Liver (tissue), 9 donors: Measurements from ENCODE around the gene SLBP. TPM values are rescaled to one million over a fixed set of nuclear protein-coding genes. Genes with fewer than 3 reads are reported as not detected.

Source experiments
- DNase-seq: peaks from one replicate; pipeline ENCODE4 v3.0.0-alpha.2; 2017; ENCODE audit warnings: low spot score
- H3K27ac ChIP-seq, 2 donors: one replicate each; pipeline ENCODE4 v1.7.0; 2013; ENCODE audit warnings: inconsistent platforms in 2 of 2, low read length in 2 of 2, control low read depth in 1 of 2, low read depth in 1 of 2, mild to moderate bottlenecking in 1 of 2
- H3K27me3 ChIP-seq, 4 donors: one replicate each; pipeline versions ENCODE4 v1.6.1 to v1.7.0; 2013; ENCODE audit warnings: low read length in 3 of 4, inconsistent platforms in 1 of 4, mild to moderate bottlenecking in 1 of 4, moderate library complexity in 1 of 4; ENCODE audit not compliant: control insufficient read depth in 4 of 4, insufficient read depth in 4 of 4
- H3K36me3 ChIP-seq, 4 donors: one replicate each; pipeline versions ENCODE4 v1.6.1 to v1.7.0; 2013; ENCODE audit warnings: low read length in 3 of 4, mild to moderate bottlenecking in 3 of 4, low read depth in 1 of 4, moderate library complexity in 1 of 4; ENCODE audit not compliant: control insufficient read depth in 4 of 4, insufficient read depth in 3 of 4
- H3K4me1 ChIP-seq, 4 donors: one replicate each; pipeline versions ENCODE4 v1.6.1 to v1.7.0; 2013; ENCODE audit warnings: low read length in 3 of 4, mild to moderate bottlenecking in 3 of 4, moderate library complexity in 1 of 4; ENCODE audit not compliant: control insufficient read depth in 4 of 4, insufficient read depth in 4 of 4
- H3K4me3 ChIP-seq, 3 donors: one replicate each; pipeline versions ENCODE4 v1.6.1 to v1.7.0; 2013; ENCODE audit warnings: low read length in 3 of 3, control low read depth in 1 of 3, low read depth in 1 of 3, mild to moderate bottlenecking in 1 of 3
- H3K9ac ChIP-seq, 2 donors: one replicate each; pipeline ENCODE4 v1.7.0; 2013; ENCODE audit warnings: low read length in 2 of 2, mild to moderate bottlenecking in 2 of 2, moderate library complexity in 2 of 2, control low read depth in 1 of 2, low read depth in 1 of 2
- H3K9me3 ChIP-seq, 4 donors: one replicate each; pipeline versions ENCODE4 v1.6.1 to v1.7.0; 2013; ENCODE audit warnings: low read length in 3 of 4; ENCODE audit not compliant: control insufficient read depth in 4 of 4
- CTCF ChIP-seq: fragments of 150-350 bp; IDR thresholded peaks from 2 replicates; pipeline ENCODE4 v1.5.1; 2017; ENCODE audit warnings: improper control_type of control experiment, low read depth, low read length; ENCODE audit not compliant: missing input control
- EGR1 ChIP-seq, 2 donors: IDR thresholded peaks; 2 replicates each; pipeline ENCODE4 v1.6.1; 2016 to 2018; ENCODE audit warnings: antibody characterized with exemption in 2 of 2, low read depth in 2 of 2
- FOXA1 ChIP-seq: IDR thresholded peaks from 2 replicates; pipeline ENCODE4 v1.6.1; 2016; ENCODE audit warnings: antibody characterized with exemption
- FOXA2 ChIP-seq: IDR thresholded peaks from 2 replicates; pipeline ENCODE4 v1.6.1; 2016; ENCODE audit warnings: antibody characterized with exemption
- GABPA ChIP-seq, 2 donors: IDR thresholded peaks in 1 of 2; conservative IDR thresholded peaks in 1 of 2; 2 replicates each; pipeline ENCODE4 v1.6.1; 2016; ENCODE audit warnings: antibody characterized with exemption in 2 of 2, mild to moderate bottlenecking in 1 of 2, moderate library complexity in 1 of 2
- HNF4A ChIP-seq, 2 donors: conservative IDR thresholded peaks; 2 replicates each; pipeline ENCODE4 v1.6.1; 2016; ENCODE audit warnings: antibody characterized with exemption in 2 of 2, mild to moderate bottlenecking in 2 of 2
- HNF4G ChIP-seq: IDR thresholded peaks from 2 replicates; pipeline ENCODE4 v1.6.1; 2016; ENCODE audit warnings: antibody characterized with exemption
- JUND ChIP-seq, 2 donors: IDR thresholded peaks; 2 replicates each; pipeline ENCODE4 v1.6.1; 2016; ENCODE audit warnings: antibody characterized with exemption in 2 of 2
- NR2F2 ChIP-seq: IDR thresholded peaks from 2 replicates; pipeline ENCODE4 v1.6.1; 2016; ENCODE audit warnings: antibody characterized with exemption
- RAD21 ChIP-seq, 2 donors: IDR thresholded peaks; 2 replicates each; pipeline ENCODE4 v1.6.1; 2016; ENCODE audit warnings: antibody characterized with exemption in 2 of 2, mild to moderate bottlenecking in 2 of 2
- REST ChIP-seq: IDR thresholded peaks from 2 replicates; pipeline ENCODE4 v1.6.1; 2016; ENCODE audit warnings: antibody characterized with exemption, mild to moderate bottlenecking
- RXRA ChIP-seq, 2 donors: IDR thresholded peaks; 2 replicates each; pipeline ENCODE4 v1.6.1; 2017 to 2018; ENCODE audit warnings: antibody characterized with exemption in 2 of 2, mild to moderate bottlenecking in 1 of 2
- SP1 ChIP-seq: IDR thresholded peaks from 2 replicates; pipeline ENCODE4 v1.6.1; 2018; ENCODE audit warnings: antibody characterized with exemption, mild to moderate bottlenecking
- TAF1 ChIP-seq: conservative IDR thresholded peaks from 2 replicates; pipeline ENCODE4 v1.6.1; 2016; ENCODE audit warnings: antibody characterized with exemption, mild to moderate bottlenecking
- WGBS: extraction: QIAGEN DNeasy Blood & Tissue Kit; methylation state at CpG from one replicate; pipeline ENCODE4 v1.1.7; 2013; 5-methylcytosine and 5-hydroxymethylcytosine counted together
- polyA plus RNA-seq, 2 donors: library from polyadenylated mRNA; stranded (reverse) in 1 of 2; unstranded in 1 of 2; fragments of 200-250 nt in 1 of 2; fragments of >200 nt in 1 of 2; fragmentation: Nextera tagmentation in 1 of 2; extraction: Ambion mirVana in 1 of 2; gene quantifications; one replicate each; pipeline versions ENCODE4 v1.2.1 to v1.2.3, GENCODE V29; 2013 to 2015
- total RNA-seq, 2 donors: library from RNA; depleted of rRNA; stranded (reverse); fragments of >200 nt; gene quantifications; one replicate each; pipeline ENCODE4 v1.2.3, GENCODE V29; 2014
- TF ChIP-seq, protein P1 (sequence below): IDR thresholded peaks from 2 replicates; pipeline ENCODE4 v1.6.1; 2016; ENCODE audit warnings: antibody characterized with exemption
- TF ChIP-seq, protein P2 (sequence below): IDR thresholded peaks from 2 replicates; pipeline ENCODE4 v1.6.1; 2016; ENCODE audit warnings: antibody characterized with exemption
- TF ChIP-seq, protein P3 (sequence below): IDR thresholded peaks from 2 replicates; pipeline ENCODE4 v1.6.1; 2016; ENCODE audit warnings: antibody characterized with exemption
- donor health status: healthy.
- donor health status: healthy.
- donor health status: healthy.
- donor health status: healthy.
- donor health status: healthy.

The SLBP gene
- total and polyA plus RNA-seq, 4 donors: 14.7 to 64.4 (median 17.4) TPM

DNA sequence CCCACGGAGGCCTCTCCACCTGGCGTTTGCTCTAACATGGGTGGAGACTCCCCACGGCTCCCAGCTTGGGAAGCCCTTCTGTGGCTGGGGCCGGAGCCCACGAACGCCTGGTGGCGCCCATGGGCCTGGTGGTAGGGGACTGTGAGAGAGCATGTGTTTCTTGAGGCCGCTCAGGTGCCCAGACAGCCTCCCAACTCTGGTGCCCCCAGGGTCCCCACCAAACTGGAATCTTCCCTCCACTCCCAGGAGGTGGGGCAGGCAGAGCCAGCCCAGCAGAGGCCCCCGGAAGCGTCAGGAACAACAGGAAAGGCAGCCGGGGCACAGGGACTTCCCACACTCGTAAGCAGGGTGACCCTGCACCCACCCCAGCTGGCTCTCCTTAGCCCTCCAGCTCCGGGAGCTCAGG, 47.7 kb upstream of the SLBP start:
- Histone ChIP-seq H3K36me3 (no peaks in the 10 kb centered on the region), H3K9me3 (no peaks in the 10 kb centered on the region), H3K27me3 (no peaks in the 10 kb centered on the region), H3K9ac (no peak overlapping the region), H3K4me1 (peaks cover 0 to 5% (median 2%) of the 10 kb centered on the region in 4 donors), H3K4me3 (no peak overlapping the region), H3K27ac (no peak overlapping the region)
- peak; percentile 7 for TF ChIP-seq NR2F2
- TF ChIP-seq RXRA (IDR thresholded peaks at IDR 0.05): no peak
- no peak for DNase-seq
- WGBS: 72% methylated on average over 13 of the region's 13 CpGs

DNA sequence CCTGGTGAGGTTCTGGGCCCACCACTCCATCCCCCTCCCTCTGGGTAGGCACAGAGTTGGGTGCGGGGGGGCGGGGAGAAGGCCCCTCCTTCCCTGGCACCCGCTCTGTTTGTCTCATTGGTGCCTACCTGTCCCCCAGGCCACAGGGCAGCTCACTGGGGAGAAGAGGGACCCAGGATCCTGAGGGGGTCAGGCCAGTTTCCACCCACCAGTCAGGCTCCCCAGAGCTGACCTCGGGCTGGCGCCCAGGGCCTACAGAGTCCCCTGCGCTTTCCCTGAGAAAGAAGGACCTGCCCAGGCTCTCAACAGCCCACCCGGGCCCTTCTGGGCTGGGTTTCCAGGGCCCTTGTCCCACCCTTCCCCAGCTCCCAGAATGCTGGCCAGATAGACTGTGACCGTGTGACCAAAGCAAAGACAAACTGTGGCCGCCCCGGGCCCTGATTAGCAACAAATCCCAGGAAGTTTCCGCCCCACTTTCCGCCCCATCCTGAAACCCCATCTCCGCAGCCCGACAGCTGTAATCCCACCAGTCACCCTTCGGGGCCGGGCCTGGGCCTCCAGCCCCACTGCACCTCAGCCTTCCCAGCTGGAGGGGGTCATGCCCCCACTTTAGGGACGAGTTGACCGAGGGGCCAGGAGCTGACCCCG, 47.2 kb upstream of the SLBP start:
- WGBS: 83% methylated on average over 19 of the region's 19 CpGs

More for the DNA sequence above, 47.2 kb upstream of the SLBP start:
- Histone ChIP-seq H3K9me3 (no peaks in the 10 kb centered on the region), H3K36me3 (no peaks in the 10 kb centered on the region), H3K4me3 (no peak overlapping the region), H3K4me1 (peaks cover 0 to 5% (median 2%) of the 10 kb centered on the region in 4 donors), H3K9ac (no peak overlapping the region), H3K27me3 (no peaks in the 10 kb centered on the region), H3K27ac (no peak overlapping the region)
- no peak for DNase-seq
- no peak for TF ChIP-seq EGR1 (IDR thresholded peaks at IDR 0.05; ENCODE audit: low read depth in 2 of 2)
- TF ChIP-seq, protein P1, sequence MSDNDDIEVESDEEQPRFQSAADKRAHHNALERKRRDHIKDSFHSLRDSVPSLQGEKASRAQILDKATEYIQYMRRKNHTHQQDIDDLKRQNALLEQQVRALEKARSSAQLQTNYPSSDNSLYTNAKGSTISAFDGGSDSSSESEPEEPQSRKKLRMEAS: no peak
- TF ChIP-seq REST: no peak
- no peak for TF ChIP-seq HNF4A (conservative IDR thresholded peaks at IDR 0.05)
- TF ChIP-seq CTCF: no peak
- no peak for TF ChIP-seq NR2F2
- TF ChIP-seq HNF4G: no peak
- TF ChIP-seq SP1: no peak
- no peak for TF ChIP-seq FOXA1
- no peak for TF ChIP-seq GABPA (IDR thresholded peaks at IDR 0.05 in 1 of 2, conservative IDR thresholded peaks at IDR 0.05 in 1 of 2)
- TF ChIP-seq RXRA (IDR thresholded peaks at IDR 0.05): no peak
- TF ChIP-seq RAD21 (IDR thresholded peaks at IDR 0.05): no peak
- TF ChIP-seq, protein P2, sequence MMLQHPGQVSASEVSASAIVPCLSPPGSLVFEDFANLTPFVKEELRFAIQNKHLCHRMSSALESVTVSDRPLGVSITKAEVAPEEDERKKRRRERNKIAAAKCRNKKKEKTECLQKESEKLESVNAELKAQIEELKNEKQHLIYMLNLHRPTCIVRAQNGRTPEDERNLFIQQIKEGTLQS: no peak
- no peak for TF ChIP-seq JUND (IDR thresholded peaks at IDR 0.05)
- TF ChIP-seq TAF1: no peak
- TF ChIP-seq, protein P3, sequence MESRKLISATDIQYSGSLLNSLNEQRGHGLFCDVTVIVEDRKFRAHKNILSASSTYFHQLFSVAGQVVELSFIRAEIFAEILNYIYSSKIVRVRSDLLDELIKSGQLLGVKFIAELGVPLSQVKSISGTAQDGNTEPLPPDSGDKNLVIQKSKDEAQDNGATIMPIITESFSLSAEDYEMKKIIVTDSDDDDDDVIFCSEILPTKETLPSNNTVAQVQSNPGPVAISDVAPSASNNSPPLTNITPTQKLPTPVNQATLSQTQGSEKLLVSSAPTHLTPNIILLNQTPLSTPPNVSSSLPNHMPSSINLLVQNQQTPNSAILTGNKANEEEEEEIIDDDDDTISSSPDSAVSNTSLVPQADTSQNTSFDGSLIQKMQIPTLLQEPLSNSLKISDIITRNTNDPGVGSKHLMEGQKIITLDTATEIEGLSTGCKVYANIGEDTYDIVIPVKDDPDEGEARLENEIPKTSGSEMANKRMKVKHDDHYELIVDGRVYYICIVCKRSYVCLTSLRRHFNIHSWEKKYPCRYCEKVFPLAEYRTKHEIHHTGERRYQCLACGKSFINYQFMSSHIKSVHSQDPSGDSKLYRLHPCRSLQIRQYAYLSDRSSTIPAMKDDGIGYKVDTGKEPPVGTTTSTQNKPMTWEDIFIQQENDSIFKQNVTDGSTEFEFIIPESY: no peak
- TF ChIP-seq FOXA2: no peak
